Measurements from ENCODE around the gene MSI1. TPM values are rescaled to one million over a fixed set of nuclear protein-coding genes. Genes with fewer than 3 reads are reported as not detected.

The MSI1 gene
- total and polyA plus RNA-seq, 5 donors from 2014 or later, result not detected

DNA sequence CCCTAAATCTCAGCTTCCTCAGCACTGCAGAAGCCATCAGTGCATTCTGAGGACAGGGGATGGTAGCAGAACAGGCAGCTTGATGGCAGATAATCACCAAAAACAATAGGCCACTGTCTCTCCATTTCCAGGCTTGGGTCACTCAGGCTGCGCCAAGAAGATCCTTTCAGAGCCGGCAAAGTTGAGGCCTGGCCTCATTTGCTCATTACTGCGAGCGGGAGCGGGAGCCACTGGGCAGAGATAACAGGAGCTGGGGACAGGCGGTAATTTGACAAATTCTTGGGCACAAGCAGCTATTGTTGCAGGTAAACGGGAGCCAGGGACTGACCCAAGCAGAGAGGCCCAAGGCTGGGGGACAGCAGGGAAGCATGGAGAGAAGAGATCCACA is 2.1 kb downstream of the MSI1 start:
- peak overlapping the region in 1 of 4 donors; percentile 57 for H3K4me3 Mint-ChIP-seq
- H3K27me3 Mint-ChIP-seq, result peaks cover 80% of the 10 kb centered on the region
- peaks cover 0 to 28% (median 6%) of the 10 kb centered on the region in 4 donors for H3K4me1 Mint-ChIP-seq
- Histone ChIP-seq H3K27me3 (ENCODE audit: control insufficient read depth, insufficient read depth, low read length) (peaks cover 26% of the 10 kb centered on the region), H3K9me3 (ENCODE audit: control insufficient read depth in 2 of 2, low read length in 2 of 2) (no peaks in the 10 kb centered on the region), H3K4me1 (ENCODE audit: control insufficient read depth, insufficient read depth, low read length, poor library complexity, severe bottlenecking) (peaks cover 12% of the 10 kb centered on the region), H3K4me3 (ENCODE audit: low read depth, low read length) (no peak overlapping the region), H3K36me3 (ENCODE audit: control insufficient read depth, insufficient read depth, low read length) (no peaks in the 10 kb centered on the region), H3K27ac (ENCODE audit: insufficient read depth, low read length, poor library complexity, severe bottlenecking) (no peak overlapping the region)
- H3K36me3 Mint-ChIP-seq, result no peaks in the 10 kb centered on the region
- peaks cover 0 to 8% (median 0%) of the 10 kb centered on the region in 7 donors for H3K9me3 Mint-ChIP-seq
- H3K27ac Mint-ChIP-seq, result no peak overlapping the region
- DNase-seq (no peak), ATAC-seq (ENCODE audit: low read depth in 2 of 2) (no peak)

- H3K36me3 Mint-ChIP-seq, result no peaks in the 10 kb centered on the region
Observed at GRCh38 chr12:120366341-120366705, 2.6 kb downstream of the MSI1 start.

GRCh38 chr12:120365675-120366340 is 3.2 kb downstream of the MSI1 start:
- ATAC-seq (ENCODE audit: low read depth in 2 of 2), result no peak
- no peak overlapping the region for H3K4me3 Mint-ChIP-seq
- H3K9me3 ChIP-seq (ENCODE audit: control insufficient read depth in 2 of 2, low read length in 2 of 2), result no peaks in the 10 kb centered on the region
- no peaks in the 10 kb centered on the region for H3K36me3 ChIP-seq (ENCODE audit: control insufficient read depth, insufficient read depth, low read length)
- H3K4me3 ChIP-seq (ENCODE audit: low read depth, low read length), result no peak overlapping the region
- peaks cover 19% of the 10 kb centered on the region for H3K27me3 ChIP-seq (ENCODE audit: control insufficient read depth, insufficient read depth, low read length)
- peaks cover 0 to 6% (median 0%) of the 10 kb centered on the region in 7 donors for H3K9me3 Mint-ChIP-seq
- peaks cover 0 to 30% (median 6%) of the 10 kb centered on the region in 4 donors for H3K4me1 Mint-ChIP-seq
- H3K4me1 ChIP-seq (ENCODE audit: control insufficient read depth, insufficient read depth, low read length, poor library complexity, severe bottlenecking), result peaks cover 12% of the 10 kb centered on the region
- H3K27me3 Mint-ChIP-seq, result peaks cover 76% of the 10 kb centered on the region
- H3K27ac Mint-ChIP-seq, result no peak overlapping the region
- no peak overlapping the region for H3K27ac ChIP-seq (ENCODE audit: insufficient read depth, low read length, poor library complexity, severe bottlenecking)
- DNase-seq, result no peak
- no peaks in the 10 kb centered on the region for H3K36me3 Mint-ChIP-seq

More at GRCh38 chr12:120366341-120366705, 2.6 kb downstream of the MSI1 start:
- no peak overlapping the region for H3K4me3 ChIP-seq (ENCODE audit: low read depth, low read length)
- Mint-ChIP-seq H3K27me3 (peaks cover 75% of the 10 kb centered on the region), H3K9me3 (peaks cover 0 to 8% (median 0%) of the 10 kb centered on the region in 7 donors), H3K27ac (no peak overlapping the region), H3K4me3 (no peak overlapping the region), H3K4me1 (peaks cover 0 to 30% (median 6%) of the 10 kb centered on the region in 4 donors)
- no peaks in the 10 kb centered on the region for H3K9me3 ChIP-seq (ENCODE audit: control insufficient read depth in 2 of 2, low read length in 2 of 2)
- H3K4me1 ChIP-seq (ENCODE audit: control insufficient read depth, insufficient read depth, low read length, poor library complexity, severe bottlenecking), result peaks cover 12% of the 10 kb centered on the region
- ATAC-seq (ENCODE audit: low read depth in 2 of 2), result no peak
- no peaks in the 10 kb centered on the region for H3K36me3 ChIP-seq (ENCODE audit: control insufficient read depth, insufficient read depth, low read length)
- no peak overlapping the region for H3K27ac ChIP-seq (ENCODE audit: insufficient read depth, low read length, poor library complexity, severe bottlenecking)
- peaks cover 21% of the 10 kb centered on the region for H3K27me3 ChIP-seq (ENCODE audit: control insufficient read depth, insufficient read depth, low read length)
- no peak for DNase-seq

- ATAC-seq (ENCODE audit: low read depth in 2 of 2) (no peak), DNase-seq (no peak)
- H3K9me3 ChIP-seq (ENCODE audit: control insufficient read depth in 2 of 2, low read length in 2 of 2), result no peaks in the 10 kb centered on the region
- H3K27ac Mint-ChIP-seq, result no peak overlapping the region
- H3K4me1 Mint-ChIP-seq, result peaks cover 0 to 17% (median 2%) of the 10 kb centered on the region in 4 donors
- H3K36me3 Mint-ChIP-seq, result no peaks in the 10 kb centered on the region
- H3K27ac ChIP-seq (ENCODE audit: insufficient read depth, low read length, poor library complexity, severe bottlenecking), result no peak overlapping the region
- H3K27me3 ChIP-seq (ENCODE audit: control insufficient read depth, insufficient read depth, low read length), result peaks cover 16% of the 10 kb centered on the region
- peaks cover 10% of the 10 kb centered on the region for H3K4me1 ChIP-seq (ENCODE audit: control insufficient read depth, insufficient read depth, low read length, poor library complexity, severe bottlenecking)
- no peak overlapping the region for H3K4me3 ChIP-seq (ENCODE audit: low read depth, low read length)
- H3K9me3 Mint-ChIP-seq, result peaks cover 0 to 2% (median 0%) of the 10 kb centered on the region in 7 donors
- H3K36me3 ChIP-seq (ENCODE audit: control insufficient read depth, insufficient read depth, low read length), result no peaks in the 10 kb centered on the region
- H3K4me3 Mint-ChIP-seq, result no peak overlapping the region
- peaks cover 76% of the 10 kb centered on the region for H3K27me3 Mint-ChIP-seq
Observed at GRCh38 chr12:120364487-120364886, 4.5 kb downstream of the MSI1 start.

DNA sequence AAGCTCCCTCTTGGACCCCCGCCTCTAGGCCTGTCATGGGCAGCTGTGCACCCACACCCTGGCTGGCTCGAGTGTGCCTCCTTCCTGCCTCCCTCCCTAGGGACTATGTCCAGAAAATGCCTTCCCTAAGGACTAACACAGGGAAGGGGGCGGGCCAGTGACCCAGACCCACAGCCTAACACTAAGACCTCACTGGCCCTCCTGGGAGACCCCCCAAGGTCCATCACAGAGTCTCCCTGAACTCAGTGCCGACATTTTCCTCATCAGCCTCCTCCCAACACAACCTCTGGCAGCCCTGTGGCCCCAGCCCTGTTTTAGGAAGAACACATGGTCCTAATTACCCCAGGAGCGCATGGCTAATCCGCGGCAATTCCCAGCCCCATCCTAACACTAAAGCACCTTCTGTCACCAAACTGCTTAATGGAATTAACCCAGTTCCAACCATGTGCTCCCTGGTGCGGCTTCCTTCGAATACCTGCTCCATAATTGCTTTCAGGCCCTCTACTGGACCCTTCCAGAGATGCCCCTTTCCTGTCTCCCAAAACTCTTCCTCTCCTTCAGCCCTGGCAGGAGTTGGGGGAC is 5.6 kb downstream of the MSI1 start:
- no peak for DNase-seq
- Mint-ChIP-seq H3K9me3 (peaks cover 0 to 2% (median 0%) of the 10 kb centered on the region in 7 donors), H3K27ac (no peak overlapping the region), H3K4me3 (no peak overlapping the region), H3K4me1 (peaks cover 0 to 15% (median 2%) of the 10 kb centered on the region in 4 donors), H3K27me3 (peaks cover 80% of the 10 kb centered on the region), H3K36me3 (no peaks in the 10 kb centered on the region)
- ATAC-seq (ENCODE audit: low read depth in 2 of 2), result no peak
- Histone ChIP-seq H3K4me1 (ENCODE audit: control insufficient read depth, insufficient read depth, low read length, poor library complexity, severe bottlenecking) (peaks cover 4% of the 10 kb centered on the region), H3K4me3 (ENCODE audit: low read depth, low read length) (no peak overlapping the region), H3K9me3 (ENCODE audit: control insufficient read depth in 2 of 2, low read length in 2 of 2) (no peaks in the 10 kb centered on the region), H3K27me3 (ENCODE audit: control insufficient read depth, insufficient read depth, low read length) (peaks cover 16% of the 10 kb centered on the region), H3K36me3 (ENCODE audit: control insufficient read depth, insufficient read depth, low read length) (no peaks in the 10 kb centered on the region), H3K27ac (ENCODE audit: insufficient read depth, low read length, poor library complexity, severe bottlenecking) (no peak overlapping the region)

GRCh38 chr12:120362516-120363273 is 6.3 kb downstream of the MSI1 start:
- DNase-seq, result no peak
- Mint-ChIP-seq H3K36me3 (no peaks in the 10 kb centered on the region), H3K27ac (no peak overlapping the region), H3K4me3 (no peak overlapping the region), H3K27me3 (peaks cover 84% of the 10 kb centered on the region), H3K9me3 (peaks cover 0 to 2% (median 0%) of the 10 kb centered on the region in 7 donors), H3K4me1 (peaks cover 0 to 13% (median 2%) of the 10 kb centered on the region in 4 donors)
- no peaks in the 10 kb centered on the region for H3K9me3 ChIP-seq (ENCODE audit: control insufficient read depth in 2 of 2, low read length in 2 of 2)
- H3K4me3 ChIP-seq (ENCODE audit: low read depth, low read length), result no peak overlapping the region
- H3K27me3 ChIP-seq (ENCODE audit: control insufficient read depth, insufficient read depth, low read length), result peaks cover 20% of the 10 kb centered on the region
- no peak for ATAC-seq (ENCODE audit: low read depth in 2 of 2)
- no peaks in the 10 kb centered on the region for H3K4me1 ChIP-seq (ENCODE audit: control insufficient read depth, insufficient read depth, low read length, poor library complexity, severe bottlenecking)
- H3K27ac ChIP-seq (ENCODE audit: insufficient read depth, low read length, poor library complexity, severe bottlenecking), result no peak overlapping the region
- H3K36me3 ChIP-seq (ENCODE audit: control insufficient read depth, insufficient read depth, low read length), result no peaks in the 10 kb centered on the region

DNA sequence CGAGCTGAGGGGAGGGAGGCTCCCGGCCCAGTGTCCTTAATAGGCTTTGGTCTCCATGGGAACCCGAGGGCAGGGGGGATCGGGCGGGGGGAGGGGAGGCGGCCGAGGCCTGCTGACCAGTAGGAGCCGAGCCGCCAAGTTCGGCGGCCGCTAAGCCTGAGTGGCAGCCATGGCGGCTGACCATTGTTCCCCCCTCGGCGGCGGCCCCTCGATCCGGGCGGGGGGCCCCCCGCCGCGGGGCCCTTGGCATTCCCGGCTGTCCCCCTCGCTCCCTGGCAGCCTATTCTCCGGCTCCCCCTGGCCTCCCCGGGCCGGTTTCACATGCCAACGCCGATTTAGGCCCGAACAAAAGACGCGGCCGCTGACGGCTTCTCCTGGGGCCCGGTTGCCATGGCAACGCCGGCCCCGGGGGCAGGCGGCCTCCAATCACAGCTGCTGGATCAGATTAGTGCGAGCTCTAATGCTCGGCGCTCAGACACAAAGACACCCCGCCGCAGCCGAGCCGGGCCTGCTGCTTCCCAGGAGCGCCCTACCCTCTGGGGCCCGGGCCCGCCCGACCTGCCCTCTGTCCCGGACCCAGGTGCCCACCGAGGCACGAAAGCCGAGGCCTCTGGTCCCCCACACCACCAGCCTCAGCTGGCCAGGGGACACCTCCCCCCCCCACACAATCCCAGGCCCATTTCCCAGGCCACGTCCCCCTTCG is 7.3 kb downstream of the MSI1 start:
- H3K27ac Mint-ChIP-seq, result no peak overlapping the region
- H3K36me3 Mint-ChIP-seq, result no peaks in the 10 kb centered on the region
- H3K27me3 Mint-ChIP-seq, result peaks cover 77% of the 10 kb centered on the region
- peak in 1 of 3 donors; percentile 19 for DNase-seq
- Histone ChIP-seq H3K36me3 (ENCODE audit: control insufficient read depth, insufficient read depth, low read length) (no peaks in the 10 kb centered on the region), H3K27me3 (ENCODE audit: control insufficient read depth, insufficient read depth, low read length) (peaks cover 20% of the 10 kb centered on the region), H3K4me1 (ENCODE audit: control insufficient read depth, insufficient read depth, low read length, poor library complexity, severe bottlenecking) (no peaks in the 10 kb centered on the region), H3K27ac (ENCODE audit: insufficient read depth, low read length, poor library complexity, severe bottlenecking) (no peak overlapping the region), H3K9me3 (ENCODE audit: control insufficient read depth in 2 of 2, low read length in 2 of 2) (no peaks in the 10 kb centered on the region), H3K4me3 (ENCODE audit: low read depth, low read length) (no peak overlapping the region)
- peaks cover 0 to 4% (median 2%) of the 10 kb centered on the region in 4 donors for H3K4me1 Mint-ChIP-seq
- no peak overlapping the region for H3K4me3 Mint-ChIP-seq
- ATAC-seq (ENCODE audit: low read depth in 2 of 2), result no peak
- H3K9me3 Mint-ChIP-seq, result peaks cover 0 to 2% (median 0%) of the 10 kb centered on the region in 7 donors
